IPS-11a (cell line): Measurements from ENCODE around the gene DAP.

Experiments used
- H3K4me3 ChIP-seq: one replicate; pipeline ENCODE4 v1.5.1; 2013; ENCODE audit warnings: low read depth, low read length, control low read depth

DAP gene

GRCh38 chr5:10695055-10695649 lies 65.9 kb downstream of the DAP start:
- H3K4me3 ChIP-seq = no peak overlapping the region

GRCh38 chr5:10691826-10692785 lies 68.9 kb downstream of the DAP start:
- no peak overlapping the region for H3K4me3 ChIP-seq

- no peak overlapping the region for H3K4me3 ChIP-seq
Observed at GRCh38 chr5:10690460-10691440, 70.3 kb downstream of the DAP start.

GRCh38 chr5:10689391-10690081 lies 71.5 kb downstream of the DAP start:
- no peak overlapping the region for H3K4me3 ChIP-seq

GRCh38 chr5:10688651-10689171 lies 72.3 kb downstream of the DAP start:
- no peak overlapping the region for H3K4me3 ChIP-seq

GRCh38 chr5:10686890-10687289 lies 74.1 kb downstream of the DAP start:
- H3K4me3 ChIP-seq = no peak overlapping the region

- H3K4me3 ChIP-seq = no peak overlapping the region
Observed at GRCh38 chr5:10685115-10685521, 75.9 kb downstream of the DAP start.

GRCh38 chr5:10684303-10685086 lies 76.5 kb downstream of the DAP start:
- H3K4me3 ChIP-seq = no peak overlapping the region

GRCh38 chr5:10682801-10683525 lies 78.1 kb downstream of the DAP start:
- H3K4me3 ChIP-seq = no peak overlapping the region

- H3K4me3 ChIP-seq = no peak overlapping the region
Observed at GRCh38 chr5:10681731-10682679, 79.0 kb downstream of the DAP start.

- no peak overlapping the region for H3K4me3 ChIP-seq
Observed at GRCh38 chr5:10680876-10681481, 80.1 kb downstream of the DAP start.

- no peak overlapping the region for H3K4me3 ChIP-seq
Observed at GRCh38 chr5:10679336-10679988, 81.6 kb downstream of the DAP start.

GRCh38 chr5:10678244-10678643 lies 82.8 kb downstream of the DAP start:
- no peak overlapping the region for H3K4me3 ChIP-seq

GRCh38 chr5:10677533-10677932 lies 83.5 kb downstream of the DAP start:
- no peak overlapping the region for H3K4me3 ChIP-seq

- no peak overlapping the region for H3K4me3 ChIP-seq
Observed at GRCh38 chr5:10676946-10677345, 84.1 kb downstream of the DAP start.

GRCh38 chr5:10676224-10676623 lies 84.8 kb downstream of the DAP start:
- H3K4me3 ChIP-seq = no peak overlapping the region

GRCh38 chr5:10675177-10675700 lies 85.8 kb downstream of the DAP start:
- H3K4me3 ChIP-seq = no peak overlapping the region
